Effector memory CD4-positive, alpha-beta T cell (primary cell): Measurements from ENCODE around the gene VWA8.
"Not testable (repeated sequence)": the region's sequence is repeated elsewhere in the genome, so short reads cannot be mapped to it uniquely, and the experiment has no call there.

Source experiments
- DNase-seq, 3 donors: peaks; one replicate each; pipeline ENCODE4 v3.0.0-alpha.2; 2020
- H3K27ac ChIP-seq: 2 replicates; pipeline ENCODE4 v1.7.0; 2013; ENCODE audit warnings: mild to moderate bottlenecking, low read length, moderate library complexity; ENCODE audit not compliant: insufficient read depth, poor library complexity, severe bottlenecking
- H3K27me3 ChIP-seq: replicated peaks from 2 replicates; pipeline ENCODE4 v1.7.0; 2013; ENCODE audit warnings: mild to moderate bottlenecking, low read length; ENCODE audit not compliant: insufficient read depth, control insufficient read depth, poor library complexity, severe bottlenecking
- H3K36me3 ChIP-seq: 2 replicates; pipeline ENCODE4 v1.7.0; 2013; ENCODE audit warnings: mild to moderate bottlenecking, low read length, moderate library complexity; ENCODE audit not compliant: control insufficient read depth, insufficient read depth
- H3K4me1 ChIP-seq: 2 replicates; pipeline ENCODE4 v1.7.0; 2013; ENCODE audit warnings: low read length, mild to moderate bottlenecking; ENCODE audit not compliant: control insufficient read depth, insufficient read depth, poor library complexity, severe bottlenecking
- H3K4me3 ChIP-seq: 2 replicates; pipeline ENCODE4 v1.7.0; 2013; ENCODE audit warnings: low read length, low read depth, mild to moderate bottlenecking; ENCODE audit not compliant: insufficient read depth, poor library complexity, severe bottlenecking
- H3K9me3 ChIP-seq: 2 replicates; pipeline ENCODE4 v1.7.0; 2013; ENCODE audit warnings: mild to moderate bottlenecking, low read length, moderate library complexity; ENCODE audit not compliant: control insufficient read depth

VWA8 gene

GRCh38 chr13:41650706-41651105 lies 310.2 kb downstream of the VWA8 start:
- no peaks in the 10 kb centered on the region for H3K36me3 ChIP-seq
- no peak overlapping the region for H3K27ac ChIP-seq
- H3K4me3 ChIP-seq, result no peak overlapping the region
- no peak for DNase-seq
- H3K9me3 ChIP-seq, result no peaks in the 10 kb centered on the region
- no peaks in the 10 kb centered on the region for H3K27me3 ChIP-seq
- H3K4me1 ChIP-seq, result no peaks in the 10 kb centered on the region

DNA sequence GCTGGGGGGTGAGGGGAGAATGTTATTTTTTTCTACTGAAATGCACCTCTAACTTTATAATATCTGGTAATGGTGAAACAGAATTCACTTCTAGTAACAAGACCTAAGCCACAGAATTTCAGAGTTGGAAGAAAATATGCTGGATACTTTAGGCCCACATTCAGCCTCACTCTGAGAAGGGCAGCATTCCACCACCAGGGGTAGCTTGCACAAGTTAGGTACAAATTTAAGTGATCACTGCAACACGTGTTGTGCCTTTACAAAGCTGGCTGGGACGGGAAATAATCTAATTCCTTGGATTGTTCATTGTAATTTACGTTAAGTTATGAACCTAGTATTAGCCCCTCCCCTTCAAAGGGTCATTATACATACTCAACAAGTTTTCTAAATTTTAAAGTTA lies 311.2 kb downstream of the VWA8 start:
- Histone ChIP-seq H3K27me3 (no peaks in the 10 kb centered on the region), H3K9me3 (no peaks in the 10 kb centered on the region), H3K4me1 (no peaks in the 10 kb centered on the region), H3K36me3 (no peaks in the 10 kb centered on the region), H3K4me3 (no peak overlapping the region), H3K27ac (no peak overlapping the region)
- DNase-seq, result no peak

GRCh38 chr13:41648314-41648935 lies 312.5 kb downstream of the VWA8 start:
- Histone ChIP-seq H3K4me1 (no peaks in the 10 kb centered on the region), H3K9me3 (no peaks in the 10 kb centered on the region), H3K36me3 (no peaks in the 10 kb centered on the region), H3K27ac (no peak overlapping the region), H3K4me3 (no peak overlapping the region), H3K27me3 (no peaks in the 10 kb centered on the region)
- no peak for DNase-seq

- not testable (repeated sequence) for H3K9me3 ChIP-seq, H3K27me3 ChIP-seq, H3K36me3 ChIP-seq, DNase-seq, H3K27ac ChIP-seq, H3K4me3 ChIP-seq, H3K4me1 ChIP-seq
Observed at GRCh38 chr13:41647699-41648313, 313.1 kb downstream of the VWA8 start.

DNA sequence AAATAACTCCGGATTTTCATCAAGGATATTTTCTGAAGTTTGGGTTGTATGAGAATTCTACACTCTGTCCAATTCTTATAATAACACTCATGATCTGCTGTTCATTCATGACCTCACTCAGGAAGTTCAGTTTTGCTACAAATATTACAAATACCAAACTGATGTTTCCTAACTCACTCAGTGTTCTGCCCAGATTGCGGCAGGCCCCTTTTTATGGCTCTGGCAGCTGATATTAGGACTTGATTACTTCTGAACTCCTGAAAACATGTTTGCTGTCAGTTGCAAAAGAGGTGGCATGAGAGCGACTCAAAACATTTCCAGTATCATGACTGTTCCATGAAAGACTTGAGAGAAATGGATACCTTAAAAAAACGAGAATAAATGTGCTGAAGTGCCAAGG lies 315.6 kb downstream of the VWA8 start:
- no peak overlapping the region for H3K4me3 ChIP-seq
- H3K4me1 ChIP-seq, result no peaks in the 10 kb centered on the region
- H3K27ac ChIP-seq, result no peak overlapping the region
- no peaks in the 10 kb centered on the region for H3K36me3 ChIP-seq
- H3K27me3 ChIP-seq, result no peaks in the 10 kb centered on the region
- H3K9me3 ChIP-seq, result no peaks in the 10 kb centered on the region
- DNase-seq, result no peak

DNA sequence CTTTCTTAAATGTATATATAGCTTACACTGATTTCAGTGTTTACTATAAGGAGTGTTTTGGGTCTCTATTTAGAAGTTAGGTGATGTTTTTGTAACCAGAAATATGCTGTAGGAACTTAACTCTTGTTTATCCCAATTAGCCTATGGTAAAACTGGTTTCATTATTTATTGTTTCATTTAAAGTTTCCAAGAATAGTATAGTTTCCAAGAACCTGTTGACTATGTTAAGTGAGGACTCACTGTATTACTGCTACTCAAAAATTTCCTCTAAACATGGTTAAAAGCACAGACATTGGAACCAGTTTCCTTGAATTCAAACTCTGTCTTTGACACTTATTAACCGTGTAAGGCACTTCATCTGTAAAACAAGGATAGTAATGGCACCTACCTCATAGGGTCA lies 316.2 kb downstream of the VWA8 start:
- H3K27me3 ChIP-seq, result no peaks in the 10 kb centered on the region
- no peaks in the 10 kb centered on the region for H3K36me3 ChIP-seq
- H3K9me3 ChIP-seq, result no peaks in the 10 kb centered on the region
- no peak overlapping the region for H3K4me3 ChIP-seq
- no peak for DNase-seq
- H3K4me1 ChIP-seq, result no peaks in the 10 kb centered on the region
- H3K27ac ChIP-seq, result no peak overlapping the region

DNA sequence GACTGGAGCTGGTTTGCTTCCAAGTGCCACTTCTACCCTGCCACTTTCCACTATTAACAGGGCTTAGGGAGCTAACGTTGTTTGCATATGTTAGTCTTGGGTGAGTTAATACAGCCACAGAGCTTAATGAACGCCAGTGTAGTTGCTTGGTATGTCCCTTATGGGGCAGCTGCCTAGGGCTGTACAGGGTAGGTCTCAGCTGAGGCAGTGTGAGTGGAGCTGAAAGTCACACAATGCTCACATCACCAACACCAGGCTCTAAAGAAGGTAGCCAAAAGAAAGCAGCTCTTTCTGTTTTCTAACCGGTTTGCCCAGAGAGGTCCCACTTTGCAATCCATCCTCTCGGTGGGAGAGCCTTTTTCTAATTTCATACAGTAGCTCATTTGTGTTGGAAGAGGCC lies 317.4 kb downstream of the VWA8 start:
- no peak overlapping the region for H3K4me3 ChIP-seq
- H3K9me3 ChIP-seq, result no peaks in the 10 kb centered on the region
- H3K27ac ChIP-seq, result no peak overlapping the region
- no peaks in the 10 kb centered on the region for H3K4me1 ChIP-seq
- DNase-seq, result no peak
- H3K27me3 ChIP-seq, result no peaks in the 10 kb centered on the region
- H3K36me3 ChIP-seq, result peaks cover under 1% of the 10 kb centered on the region

DNA sequence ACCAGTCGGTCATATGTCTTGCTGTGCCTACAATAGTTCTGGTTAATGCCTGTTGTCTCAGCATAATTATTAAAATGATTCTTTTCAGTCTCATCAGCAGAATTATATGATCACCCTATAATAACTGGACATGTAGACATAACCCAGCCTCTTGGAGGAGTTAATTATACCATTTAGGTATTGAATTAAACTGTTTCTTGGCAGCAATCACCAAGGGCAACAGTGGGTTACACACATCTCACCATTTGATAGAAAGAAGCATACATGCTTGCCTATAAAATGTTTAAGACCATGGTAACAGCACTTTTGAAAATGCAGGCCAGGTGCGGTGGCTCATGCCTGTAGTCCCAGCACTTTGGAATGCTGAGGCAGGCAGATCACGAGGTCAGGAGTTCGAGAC lies 318.9 kb downstream of the VWA8 start:
- H3K4me3 ChIP-seq, result no peak overlapping the region
- DNase-seq, result no peak
- no peaks in the 10 kb centered on the region for H3K27me3 ChIP-seq
- no peaks in the 10 kb centered on the region for H3K4me1 ChIP-seq
- no peak overlapping the region for H3K27ac ChIP-seq
- H3K9me3 ChIP-seq, result no peaks in the 10 kb centered on the region
- peaks cover 3% of the 10 kb centered on the region for H3K36me3 ChIP-seq

GRCh38 chr13:41641429-41641828 lies 319.5 kb downstream of the VWA8 start:
- Histone ChIP-seq H3K4me3 (no peak overlapping the region), H3K36me3 (peaks cover 3% of the 10 kb centered on the region), H3K9me3 (no peaks in the 10 kb centered on the region), H3K27ac (no peak overlapping the region), H3K27me3 (no peaks in the 10 kb centered on the region), H3K4me1 (no peaks in the 10 kb centered on the region)
- DNase-seq, result no peak

GRCh38 chr13:41639955-41640780 lies 320.7 kb downstream of the VWA8 start:
- H3K4me3 ChIP-seq, result no peak overlapping the region
- no peak overlapping the region for H3K27ac ChIP-seq
- no peaks in the 10 kb centered on the region for H3K27me3 ChIP-seq
- no peak for DNase-seq
- no peaks in the 10 kb centered on the region for H3K9me3 ChIP-seq
- no peaks in the 10 kb centered on the region for H3K4me1 ChIP-seq
- H3K36me3 ChIP-seq, result peaks cover 3% of the 10 kb centered on the region
